ENCODE data around the gene FGD6.

DNA sequence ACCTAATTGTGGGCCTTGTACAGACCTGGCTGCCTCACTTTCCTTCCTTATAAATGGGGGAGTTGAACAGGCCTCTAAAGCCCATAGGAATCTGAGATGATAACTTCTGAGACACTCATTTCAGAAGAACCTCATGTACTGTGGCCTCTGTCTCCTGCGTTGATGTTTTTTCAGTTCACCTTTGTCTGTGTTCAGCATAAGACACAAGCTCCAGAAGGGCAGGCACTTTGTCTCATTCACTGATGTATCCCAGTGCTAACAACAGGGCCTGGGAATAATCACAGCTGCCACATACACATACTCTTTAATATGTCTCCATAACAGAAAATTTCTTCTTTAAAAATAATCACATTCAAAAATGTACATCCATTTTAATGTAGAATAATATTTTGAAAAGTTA, 3.3 kb downstream of the FGD6 start:
- TF ChIP-seq, protein P1, sequence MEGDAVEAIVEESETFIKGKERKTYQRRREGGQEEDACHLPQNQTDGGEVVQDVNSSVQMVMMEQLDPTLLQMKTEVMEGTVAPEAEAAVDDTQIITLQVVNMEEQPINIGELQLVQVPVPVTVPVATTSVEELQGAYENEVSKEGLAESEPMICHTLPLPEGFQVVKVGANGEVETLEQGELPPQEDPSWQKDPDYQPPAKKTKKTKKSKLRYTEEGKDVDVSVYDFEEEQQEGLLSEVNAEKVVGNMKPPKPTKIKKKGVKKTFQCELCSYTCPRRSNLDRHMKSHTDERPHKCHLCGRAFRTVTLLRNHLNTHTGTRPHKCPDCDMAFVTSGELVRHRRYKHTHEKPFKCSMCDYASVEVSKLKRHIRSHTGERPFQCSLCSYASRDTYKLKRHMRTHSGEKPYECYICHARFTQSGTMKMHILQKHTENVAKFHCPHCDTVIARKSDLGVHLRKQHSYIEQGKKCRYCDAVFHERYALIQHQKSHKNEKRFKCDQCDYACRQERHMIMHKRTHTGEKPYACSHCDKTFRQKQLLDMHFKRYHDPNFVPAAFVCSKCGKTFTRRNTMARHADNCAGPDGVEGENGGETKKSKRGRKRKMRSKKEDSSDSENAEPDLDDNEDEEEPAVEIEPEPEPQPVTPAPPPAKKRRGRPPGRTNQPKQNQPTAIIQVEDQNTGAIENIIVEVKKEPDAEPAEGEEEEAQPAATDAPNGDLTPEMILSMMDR (IDR thresholded peaks at IDR 0.05): no peak
- TF ChIP-seq POLR2AphosphoS5 (IDR thresholded peaks at IDR 0.05) (no peak), POLR2A (IDR thresholded peaks at IDR 0.05) (no peak), EP300 (IDR thresholded peaks at IDR 0.05) (no peak)
